GM19328 (cell line): ENCODE data around the gene COL21A1.

Experiments used
- ATAC-seq: cut with Tn5 transposase; IDR thresholded peaks from one replicate; pipeline ENCODE4 v1.9.1; 2021; ENCODE audit warnings: mild to moderate bottlenecking, moderate library complexity; ENCODE audit not compliant: unreplicated experiment

Gene COL21A1

GRCh38 chr6:56193846-56194245 lies 53.5 kb downstream of the COL21A1 start:
- no peak for ATAC-seq

GRCh38 chr6:56188429-56188828 lies 59.0 kb downstream of the COL21A1 start:
- no peak for ATAC-seq

GRCh38 chr6:56187686-56188085 lies 59.7 kb downstream of the COL21A1 start:
- no peak for ATAC-seq

- no peak for ATAC-seq
Measured at GRCh38 chr6:56176741-56177140, 70.6 kb downstream of the COL21A1 start.

- no peak for ATAC-seq
Measured at GRCh38 chr6:56173228-56173627, 74.2 kb downstream of the COL21A1 start.

- no peak for ATAC-seq
Measured at GRCh38 chr6:56172144-56172543, 75.2 kb downstream of the COL21A1 start.

- no peak for ATAC-seq
Measured at GRCh38 chr6:56169366-56169765, 78.0 kb downstream of the COL21A1 start.

GRCh38 chr6:56168596-56168995 lies 78.8 kb downstream of the COL21A1 start:
- ATAC-seq, result no peak

- ATAC-seq, result no peak
Measured at GRCh38 chr6:56162081-56162480, 85.3 kb downstream of the COL21A1 start.

GRCh38 chr6:56160489-56160888 lies 86.9 kb downstream of the COL21A1 start:
- ATAC-seq, result no peak

- no peak for ATAC-seq
Measured at GRCh38 chr6:56158571-56158970, 88.8 kb downstream of the COL21A1 start.

GRCh38 chr6:56156643-56157042 lies 90.7 kb downstream of the COL21A1 start:
- no peak for ATAC-seq

GRCh38 chr6:56155634-56156141 lies 91.7 kb downstream of the COL21A1 start:
- ATAC-seq, result no peak

GRCh38 chr6:56154076-56154475 lies 93.3 kb downstream of the COL21A1 start:
- ATAC-seq, result no peak

GRCh38 chr6:56152611-56153010 lies 94.8 kb downstream of the COL21A1 start:
- ATAC-seq, result no peak

GRCh38 chr6:56151609-56152224 lies 95.7 kb downstream of the COL21A1 start:
- no peak for ATAC-seq

- ATAC-seq, result no peak
Measured at GRCh38 chr6:56148488-56149186, 98.7 kb downstream of the COL21A1 start.

- no peak for ATAC-seq
Measured at GRCh38 chr6:56147766-56148165, 99.6 kb downstream of the COL21A1 start.

GRCh38 chr6:56146086-56146485 lies 101.3 kb downstream of the COL21A1 start:
- ATAC-seq, result no peak

GRCh38 chr6:56145616-56146015 lies 101.8 kb downstream of the COL21A1 start:
- ATAC-seq, result no peak

- no peak for ATAC-seq
Measured at GRCh38 chr6:56144538-56145324, 102.6 kb downstream of the COL21A1 start.

GRCh38 chr6:56143796-56144195 lies 103.6 kb downstream of the COL21A1 start:
- ATAC-seq, result no peak
